Calu3 (cell line): Measurements from ENCODE around the gene ZNF264. TPM values are rescaled to one million over a fixed set of nuclear protein-coding genes. Genes with fewer than 3 reads are reported as not detected.

Experiments used
- BruUV-seq: library from RNA; stranded (reverse); fragments of 400-500 nt; replicated peaks from 2 replicates; lab custom pipeline; 2021; lab: Mats Ljungman, UMichigan
- CTCF ChIA-PET: fragments of 300-600 bp; sonication (Branson Sonifier 250); formaldehyde crosslinking; loops from one replicate; lab custom pipeline; 2022; ENCODE audit warnings: antibody characterized with exemption; lab: Charles Lee
- DNase-seq: peaks from one replicate; pipeline ENCODE4 v3.0.0; 2022
- H3K27ac Mint-ChIP-seq: one replicate; pipeline ENCODE4 v1.8.0; 2022; ENCODE audit warnings: mixed read lengths; ENCODE audit not compliant: unreplicated experiment
- H3K27me3 Mint-ChIP-seq: one replicate; pipeline ENCODE4 v1.8.0; 2022; ENCODE audit warnings: mixed read lengths; ENCODE audit not compliant: unreplicated experiment
- H3K36me3 Mint-ChIP-seq: one replicate; pipeline ENCODE4 v1.8.0; 2022; ENCODE audit warnings: mild to moderate bottlenecking, moderate library complexity, mixed read lengths; ENCODE audit not compliant: insufficient read depth, unreplicated experiment
- H3K4me1 Mint-ChIP-seq: one replicate; pipeline ENCODE4 v1.8.0; 2022; ENCODE audit warnings: mild to moderate bottlenecking, low read depth, mixed read lengths; ENCODE audit not compliant: unreplicated experiment
- H3K4me3 Mint-ChIP-seq: one replicate; pipeline ENCODE4 v1.8.0; 2022; ENCODE audit warnings: mild to moderate bottlenecking, low read depth, moderate library complexity, mixed read lengths; ENCODE audit not compliant: unreplicated experiment
- H3K9me3 Mint-ChIP-seq: one replicate; pipeline ENCODE4 v1.8.0; 2022; ENCODE audit warnings: low read depth, mixed read lengths; ENCODE audit not compliant: unreplicated experiment
- CTCF ChIP-seq: fragments of 200-600 bp; IDR thresholded peaks from one replicate; pipeline ENCODE4 v1.8.0; 2022; ENCODE audit warnings: antibody characterized with exemption; ENCODE audit not compliant: unreplicated experiment
- intact Hi-C: fragments of 100-400 bp; cut with micrococcal nuclease; formaldehyde crosslinking; loops from one replicate; pipeline ENCODE4 v1.10.0; 2022; ENCODE audit not compliant: unreplicated experiment
- total RNA-seq: library from RNA; stranded (reverse); gene quantifications from 2 replicates; pipeline ENCODE4 v1.2.3, GENCODE V29; 2022

The ZNF264 gene
- total RNA-seq, 1 experiment from 2014 or later, result 28.7 TPM

GRCh38 chr19:57239982-57240310, 48.6 kb downstream of the ZNF264 start:
- intact Hi-C loops, result loop anchor here (2.0 kb wide), 1 partner anchor 41 kb away; the partner anchor contains the start of gene ZNF460
- no TSS peak for BruUV-seq
- Mint-ChIP-seq H3K4me1 (peaks cover 8% of the 10 kb centered on the region), H3K4me3 (peak overlapping the region; percentile 70), H3K27me3 (no peaks in the 10 kb centered on the region), H3K36me3 (peaks cover 34% of the 10 kb centered on the region), H3K27ac (peak overlapping the region; percentile 56), H3K9me3 (peaks cover 7% of the 10 kb centered on the region)
- DNase-seq, result no peak
- TF ChIP-seq CTCF, result no peak
- CTCF ChIA-PET, result no interaction called here

- intact Hi-C loops, result loop anchor here (2.0 kb wide), 1 partner anchor 40 kb away; the partner anchor contains the start of gene ZNF460
These were observed 49.2 kb downstream of the ZNF264 start, which contains the start of gene ZNF805 for GRCh38 chr19:57240311-57241090. Gene ZNF805, plus strand, starts transcription at chr19:57240632. Its CDS starts 260 bp downstream, at chr19:57240892.

DNA sequence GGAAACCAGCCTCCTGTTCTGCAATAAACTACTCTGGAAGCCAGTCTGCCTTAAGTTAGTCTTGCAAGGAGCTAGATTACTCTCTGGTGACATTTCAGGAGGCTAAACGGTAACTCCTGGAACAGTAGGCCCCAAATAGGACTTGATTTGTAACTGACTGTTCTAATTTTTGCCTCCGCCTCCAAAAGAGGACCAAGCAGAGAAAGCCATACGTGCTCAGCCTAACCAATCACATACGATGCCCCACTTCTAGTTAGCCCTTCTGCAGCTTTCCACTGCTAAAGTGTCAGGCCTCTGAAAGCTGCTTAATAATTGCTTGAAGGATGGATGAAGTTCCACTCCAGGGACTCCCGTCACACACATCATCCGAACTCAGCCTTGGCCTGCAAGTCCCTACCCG, 49.9 kb downstream of the ZNF264 start:
- no peak for TF ChIP-seq CTCF
- Mint-ChIP-seq H3K27ac (peak overlapping the region; percentile 56), H3K27me3 (no peaks in the 10 kb centered on the region), H3K9me3 (peaks cover 9% of the 10 kb centered on the region), H3K4me3 (peak overlapping the region; percentile 70), H3K4me1 (peaks cover 8% of the 10 kb centered on the region), H3K36me3 (peaks cover 38% of the 10 kb centered on the region)
- CTCF ChIA-PET, result interaction anchor here (0.5 kb wide), 1 partner anchor 669 kb away, joined by 4 read pairs; no protein-coding TSS in a partner anchor
- no peak for DNase-seq
- intact Hi-C loops, result loop anchor here (2.0 kb wide), 1 partner anchor 40 kb away; the partner anchor contains the start of gene ZNF460
- BruUV-seq, result no TSS peak

More at GRCh38 chr19:57240311-57241090, 49.2 kb downstream of the ZNF264 start, which contains the start of gene ZNF805:
- H3K36me3 Mint-ChIP-seq, result peaks cover 38% of the 10 kb centered on the region
- DNase-seq, result peak; percentile 97
- H3K4me3 Mint-ChIP-seq, result peak within 1 kb of the TSS; percentile 70
- H3K4me1 Mint-ChIP-seq, result peaks cover 8% of the 10 kb centered on the region
- peak within 1 kb of the TSS; percentile 56 for H3K27ac Mint-ChIP-seq
- BruUV-seq, result TSS peak; percentile 54
- CTCF ChIA-PET, result no interaction called here
- no peaks in the 10 kb centered on the region for H3K27me3 Mint-ChIP-seq
- TF ChIP-seq CTCF, result no peak
- peaks cover 9% of the 10 kb centered on the region for H3K9me3 Mint-ChIP-seq

DNA sequence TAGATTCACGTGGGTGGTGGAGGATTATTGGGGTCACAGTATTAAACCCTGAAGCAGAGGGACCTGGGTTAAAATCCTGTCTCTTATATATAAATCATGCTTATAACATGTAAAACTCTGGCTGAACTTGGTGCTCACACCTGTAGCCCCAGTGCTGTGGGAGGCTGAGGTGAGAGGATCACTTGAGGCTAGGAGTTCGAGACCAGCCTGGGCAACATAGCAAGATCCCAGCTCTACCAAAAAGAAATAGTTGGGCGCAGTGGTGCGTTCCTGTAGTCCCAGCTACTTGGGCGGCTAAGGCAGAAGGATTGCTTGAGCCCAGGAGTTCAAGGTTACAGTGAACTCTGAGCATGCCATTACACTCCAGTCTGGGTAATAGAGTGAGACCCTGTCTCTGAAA, 51.5 kb downstream of the ZNF264 start:
- peaks cover 8% of the 10 kb centered on the region for H3K4me1 Mint-ChIP-seq
- DNase-seq, result no peak
- BruUV-seq, result no TSS peak
- no peak overlapping the region for H3K27ac Mint-ChIP-seq
- no peak for TF ChIP-seq CTCF
- peaks cover 8% of the 10 kb centered on the region for H3K9me3 Mint-ChIP-seq
- H3K4me3 Mint-ChIP-seq, result no peak overlapping the region
- intact Hi-C loops, result no loop called here
- no peaks in the 10 kb centered on the region for H3K27me3 Mint-ChIP-seq
- peaks cover 45% of the 10 kb centered on the region for H3K36me3 Mint-ChIP-seq
- CTCF ChIA-PET, result no interaction called here
